ENCODE results near the gene THSD4.
"Not testable (repeated sequence)": the region's sequence is repeated elsewhere in the genome, so short reads cannot be mapped to it uniquely, and the experiment has no call there.

Gene THSD4

DNA sequence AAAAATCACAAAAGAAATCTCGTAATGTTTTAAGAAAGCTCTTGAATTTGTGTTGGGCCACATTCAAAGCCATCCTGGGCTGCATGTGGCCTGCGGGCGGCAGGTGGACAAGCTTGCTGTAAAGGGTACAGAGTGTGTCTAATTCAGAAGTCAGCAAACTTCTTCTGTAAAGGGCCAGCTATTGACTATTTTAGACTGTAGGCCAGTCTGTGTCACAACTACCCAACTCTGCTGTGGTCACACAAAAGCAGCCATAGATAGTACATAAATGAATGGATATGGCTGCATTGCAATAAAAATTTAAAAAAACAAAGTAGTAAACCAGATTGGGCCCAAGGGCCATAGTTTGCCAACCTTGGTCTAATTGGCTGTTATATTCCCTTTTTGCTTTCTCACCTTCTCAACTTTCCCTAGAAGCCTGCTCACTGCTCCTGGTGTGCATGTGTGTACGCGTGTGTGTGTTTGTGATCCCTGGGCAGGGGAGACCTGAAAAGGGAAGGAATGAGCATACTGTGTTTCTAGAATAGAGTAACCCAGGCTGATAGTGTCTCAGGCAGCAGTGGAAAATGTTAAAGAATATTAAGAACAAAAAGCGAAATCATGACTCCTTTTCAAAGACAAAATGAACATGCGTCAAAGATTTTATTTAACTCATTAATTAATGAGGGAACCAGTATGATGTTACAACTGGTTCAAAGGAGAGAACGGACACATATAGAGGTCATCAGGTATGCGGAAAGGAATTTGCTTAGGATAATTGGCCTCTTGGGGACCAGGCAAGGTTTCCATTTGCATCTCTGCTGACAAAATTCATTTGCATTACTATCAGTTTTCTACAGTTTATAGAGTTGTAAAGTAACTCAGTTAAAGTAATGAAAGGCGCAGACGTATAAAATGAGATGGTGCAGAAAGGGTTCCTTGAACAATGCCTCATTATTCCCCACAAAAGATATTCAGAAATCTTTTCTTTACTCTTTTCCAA, 248.0 kb downstream of the THSD4 start:
- H3K27me3 ChIP-seq (replicated peaks in 2 of 5; ENCODE audit: control insufficient read depth in 4 of 5, insufficient read depth in 5 of 5, low read length in 4 of 5) = peaks cover 0 to 13% (median 3%) of the 10 kb centered on the region in 5 experiments
- no peak overlapping the region for H3K27ac ChIP-seq (ENCODE audit: insufficient read depth in 1 of 2, low read depth in 1 of 2, low read length in 2 of 2, poor library complexity in 1 of 2, severe bottlenecking in 2 of 2)
- ChIA-PET CTCF (no interaction called here), POLR2A (no interaction called here)
- no peak overlapping the region for H3K4me3 ChIP-seq (ENCODE audit: control insufficient read depth in 1 of 7, extremely low read depth in 1 of 7, insufficient read depth in 4 of 7, low read depth in 2 of 7, low read length in 6 of 7)
- H3K4me1 ChIP-seq (ENCODE audit: control extremely low read depth in 1 of 4, control insufficient read depth in 4 of 4, insufficient read depth in 4 of 4, low read length in 3 of 4) = no peaks in the 10 kb centered on the region
- DNase-seq = no peak
- 94% methylated on average over 5 of the region's 11 CpGs for WGBS (ENCODE audit: insufficient coverage)
- no peaks in the 10 kb centered on the region for H3K36me3 ChIP-seq (ENCODE audit: control insufficient read depth in 4 of 4, insufficient read depth in 4 of 4, low read length in 3 of 4)
- no peaks in the 10 kb centered on the region for H3K9me3 ChIP-seq (ENCODE audit: control extremely low read depth in 1 of 5, control insufficient read depth in 4 of 5, insufficient read depth in 2 of 5, low read depth in 1 of 5, low read length in 4 of 5)

DNA sequence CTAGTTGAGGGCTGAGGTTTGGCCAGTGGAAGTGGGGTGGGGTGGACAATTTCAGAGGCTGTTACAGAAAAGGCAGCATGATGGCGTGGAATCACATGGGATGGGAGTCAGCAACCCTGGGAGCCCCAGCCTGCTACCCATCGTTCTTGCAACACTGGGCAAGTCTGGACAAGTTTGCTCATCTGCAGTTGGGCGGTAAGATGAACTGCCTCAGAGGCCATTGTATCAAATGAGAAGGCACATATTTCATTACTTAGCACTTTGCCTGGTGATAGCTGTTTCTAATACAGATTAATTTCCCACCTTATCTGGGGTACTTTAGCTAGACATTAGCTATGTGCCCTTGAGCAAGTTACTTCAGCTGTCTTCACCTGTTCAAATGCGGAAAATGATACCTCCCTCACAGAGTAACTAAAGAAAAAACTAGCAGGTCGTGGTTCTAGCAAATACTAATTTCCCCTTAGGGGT, 248.9 kb downstream of the THSD4 start:
- H3K4me3 ChIP-seq (ENCODE audit: control insufficient read depth in 1 of 7, extremely low read depth in 1 of 7, insufficient read depth in 4 of 7, low read depth in 2 of 7, low read length in 6 of 7) = no peak overlapping the region
- POLR2A ChIA-PET = no interaction called here
- no peak for DNase-seq
- no peak overlapping the region for H3K27ac ChIP-seq (ENCODE audit: insufficient read depth in 1 of 2, low read depth in 1 of 2, low read length in 2 of 2, poor library complexity in 1 of 2, severe bottlenecking in 2 of 2)
- no peaks in the 10 kb centered on the region for H3K9me3 ChIP-seq (ENCODE audit: control extremely low read depth in 1 of 5, control insufficient read depth in 4 of 5, insufficient read depth in 2 of 5, low read depth in 1 of 5, low read length in 4 of 5)
- peaks cover 0 to 13% (median 3%) of the 10 kb centered on the region in 5 experiments for H3K27me3 ChIP-seq (replicated peaks in 2 of 5; ENCODE audit: control insufficient read depth in 4 of 5, insufficient read depth in 5 of 5, low read length in 4 of 5)
- H3K4me1 ChIP-seq (ENCODE audit: control extremely low read depth in 1 of 4, control insufficient read depth in 4 of 4, insufficient read depth in 4 of 4, low read length in 3 of 4) = no peaks in the 10 kb centered on the region
- no peaks in the 10 kb centered on the region for H3K36me3 ChIP-seq (ENCODE audit: control insufficient read depth in 4 of 4, insufficient read depth in 4 of 4, low read length in 3 of 4)
- 88% methylated on average over 5 of the region's 5 CpGs for WGBS (ENCODE audit: insufficient coverage)
- CTCF ChIA-PET = no interaction called here

DNA sequence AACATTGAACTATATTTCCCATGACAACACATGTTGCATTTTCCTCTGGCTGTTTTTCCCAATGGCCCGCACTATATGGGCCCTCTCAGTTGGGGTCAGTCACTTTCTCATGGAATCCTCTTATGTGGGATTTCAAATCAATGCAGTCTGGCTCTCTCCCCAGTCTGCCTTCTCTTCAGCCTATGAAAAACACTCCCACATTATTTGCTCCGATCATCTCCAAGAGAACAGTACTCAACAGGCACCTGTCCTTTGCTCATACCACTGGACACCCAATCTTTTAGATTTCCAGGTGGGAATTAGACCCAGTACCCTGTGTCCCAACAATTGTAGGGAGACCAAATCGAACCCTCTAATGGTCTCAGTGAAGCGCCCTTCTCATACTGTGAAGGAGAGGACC, 251.3 kb downstream of the THSD4 start:
- Histone ChIP-seq H3K36me3 (ENCODE audit: control insufficient read depth in 4 of 4, insufficient read depth in 4 of 4, low read length in 3 of 4) (no peaks in the 10 kb centered on the region), H3K4me1 (ENCODE audit: control extremely low read depth in 1 of 4, control insufficient read depth in 4 of 4, insufficient read depth in 4 of 4, low read length in 3 of 4) (no peaks in the 10 kb centered on the region), H3K4me3 (ENCODE audit: control insufficient read depth in 1 of 7, extremely low read depth in 1 of 7, insufficient read depth in 4 of 7, low read depth in 2 of 7, low read length in 6 of 7) (no peak overlapping the region), H3K27ac (ENCODE audit: insufficient read depth in 1 of 2, low read depth in 1 of 2, low read length in 2 of 2, poor library complexity in 1 of 2, severe bottlenecking in 2 of 2) (no peak overlapping the region), H3K27me3 (replicated peaks in 2 of 5; ENCODE audit: control insufficient read depth in 4 of 5, insufficient read depth in 5 of 5, low read length in 4 of 5) (peaks cover 0 to 8% (median 2%) of the 10 kb centered on the region in 5 experiments), H3K9me3 (ENCODE audit: control extremely low read depth in 1 of 5, control insufficient read depth in 4 of 5, insufficient read depth in 2 of 5, low read depth in 1 of 5, low read length in 4 of 5) (no peaks in the 10 kb centered on the region)
- POLR2A ChIA-PET = no interaction called here
- 100% methylated on average over 4 of the region's 4 CpGs for WGBS (ENCODE audit: insufficient coverage)
- no peak for DNase-seq
- CTCF ChIA-PET = no interaction called here

DNA sequence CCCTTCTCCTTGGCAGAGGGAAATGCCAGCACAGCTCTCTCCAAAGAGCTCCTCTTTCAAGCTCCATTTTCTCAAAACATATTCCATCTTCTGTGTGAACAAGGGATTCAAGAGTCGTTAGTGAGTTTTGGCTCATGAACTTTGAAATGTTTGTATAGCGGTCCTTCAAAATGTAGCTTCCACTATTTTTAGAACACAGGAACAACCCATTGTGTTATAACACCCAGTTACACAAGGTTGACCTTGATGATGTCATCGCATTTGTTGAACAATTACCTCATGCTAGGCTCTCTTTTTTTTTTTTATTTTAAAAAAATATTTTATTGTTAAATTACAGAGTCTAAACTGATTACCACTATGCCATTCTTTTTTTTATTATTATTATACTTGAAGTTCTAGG, 251.7 kb downstream of the THSD4 start:
- POLR2A ChIA-PET = no interaction called here
- H3K36me3 ChIP-seq (ENCODE audit: control insufficient read depth in 4 of 4, insufficient read depth in 4 of 4, low read length in 3 of 4) = no peaks in the 10 kb centered on the region
- H3K27me3 ChIP-seq (replicated peaks in 2 of 5; ENCODE audit: control insufficient read depth in 4 of 5, insufficient read depth in 5 of 5, low read length in 4 of 5) = peaks cover 0 to 8% (median 2%) of the 10 kb centered on the region in 5 experiments
- WGBS (ENCODE audit: insufficient coverage) = no CpG with 5 or more reads among the region's 3 CpGs
- no peak for DNase-seq
- H3K4me1 ChIP-seq (ENCODE audit: control extremely low read depth in 1 of 4, control insufficient read depth in 4 of 4, insufficient read depth in 4 of 4, low read length in 3 of 4) = no peaks in the 10 kb centered on the region
- H3K9me3 ChIP-seq (ENCODE audit: control extremely low read depth in 1 of 5, control insufficient read depth in 4 of 5, insufficient read depth in 2 of 5, low read depth in 1 of 5, low read length in 4 of 5) = no peaks in the 10 kb centered on the region
- CTCF ChIA-PET = no interaction called here
- no peak overlapping the region for H3K4me3 ChIP-seq (ENCODE audit: control insufficient read depth in 1 of 7, extremely low read depth in 1 of 7, insufficient read depth in 4 of 7, low read depth in 2 of 7, low read length in 6 of 7)
- no peak overlapping the region for H3K27ac ChIP-seq (ENCODE audit: insufficient read depth in 1 of 2, low read depth in 1 of 2, low read length in 2 of 2, poor library complexity in 1 of 2, severe bottlenecking in 2 of 2)

- H3K27me3 ChIP-seq (replicated peaks in 2 of 5; ENCODE audit: control insufficient read depth in 4 of 5, insufficient read depth in 5 of 5, low read length in 4 of 5); DNase-seq; H3K36me3 ChIP-seq (ENCODE audit: control insufficient read depth in 4 of 4, insufficient read depth in 4 of 4, low read length in 3 of 4); H3K27ac ChIP-seq (ENCODE audit: insufficient read depth in 1 of 2, low read depth in 1 of 2, low read length in 2 of 2, poor library complexity in 1 of 2, severe bottlenecking in 2 of 2); H3K4me3 ChIP-seq (ENCODE audit: control insufficient read depth in 1 of 7, extremely low read depth in 1 of 7, insufficient read depth in 4 of 7, low read depth in 2 of 7, low read length in 6 of 7); H3K4me1 ChIP-seq (ENCODE audit: control extremely low read depth in 1 of 4, control insufficient read depth in 4 of 4, insufficient read depth in 4 of 4, low read length in 3 of 4); POLR2A ChIA-PET; H3K9me3 ChIP-seq (ENCODE audit: control extremely low read depth in 1 of 5, control insufficient read depth in 4 of 5, insufficient read depth in 2 of 5, low read depth in 1 of 5, low read length in 4 of 5); CTCF ChIA-PET: not testable (repeated sequence)
- WGBS (ENCODE audit: insufficient coverage) = no CpG with 5 or more reads among the region's 1 CpG
Measured at GRCh38 chr15:71367737-71368136, 252.5 kb downstream of the THSD4 start.

GRCh38 chr15:71372769-71373168, 257.5 kb downstream of the THSD4 start:
- H3K9me3 ChIP-seq (ENCODE audit: control extremely low read depth in 1 of 5, control insufficient read depth in 4 of 5, insufficient read depth in 2 of 5, low read depth in 1 of 5, low read length in 4 of 5); POLR2A ChIA-PET; H3K36me3 ChIP-seq (ENCODE audit: control insufficient read depth in 4 of 4, insufficient read depth in 4 of 4, low read length in 3 of 4); H3K4me1 ChIP-seq (ENCODE audit: control extremely low read depth in 1 of 4, control insufficient read depth in 4 of 4, insufficient read depth in 4 of 4, low read length in 3 of 4); H3K27me3 ChIP-seq (replicated peaks in 2 of 5; ENCODE audit: control insufficient read depth in 4 of 5, insufficient read depth in 5 of 5, low read length in 4 of 5); CTCF ChIA-PET; H3K4me3 ChIP-seq (ENCODE audit: control insufficient read depth in 1 of 7, extremely low read depth in 1 of 7, insufficient read depth in 4 of 7, low read depth in 2 of 7, low read length in 6 of 7); DNase-seq; H3K27ac ChIP-seq (ENCODE audit: insufficient read depth in 1 of 2, low read depth in 1 of 2, low read length in 2 of 2, poor library complexity in 1 of 2, severe bottlenecking in 2 of 2): not testable (repeated sequence)
- WGBS (ENCODE audit: insufficient coverage) = 51% methylated on average over 3 of the region's 7 CpGs

GRCh38 chr15:71373917-71374316, 258.6 kb downstream of the THSD4 start:
- Histone ChIP-seq H3K36me3 (ENCODE audit: control insufficient read depth in 4 of 4, insufficient read depth in 4 of 4, low read length in 3 of 4) (no peaks in the 10 kb centered on the region), H3K4me1 (ENCODE audit: control extremely low read depth in 1 of 4, control insufficient read depth in 4 of 4, insufficient read depth in 4 of 4, low read length in 3 of 4) (no peaks in the 10 kb centered on the region), H3K9me3 (ENCODE audit: control extremely low read depth in 1 of 5, control insufficient read depth in 4 of 5, insufficient read depth in 2 of 5, low read depth in 1 of 5, low read length in 4 of 5) (no peaks in the 10 kb centered on the region), H3K27me3 (replicated peaks in 2 of 5; ENCODE audit: control insufficient read depth in 4 of 5, insufficient read depth in 5 of 5, low read length in 4 of 5) (peaks cover 0 to 2% (median 0%) of the 10 kb centered on the region in 5 experiments), H3K27ac (ENCODE audit: insufficient read depth in 1 of 2, low read depth in 1 of 2, low read length in 2 of 2, poor library complexity in 1 of 2, severe bottlenecking in 2 of 2) (no peak overlapping the region), H3K4me3 (ENCODE audit: control insufficient read depth in 1 of 7, extremely low read depth in 1 of 7, insufficient read depth in 4 of 7, low read depth in 2 of 7, low read length in 6 of 7) (no peak overlapping the region)
- no CpG with 5 or more reads among the region's 1 CpG for WGBS (ENCODE audit: insufficient coverage)
- CTCF ChIA-PET = no interaction called here
- POLR2A ChIA-PET = interaction anchor here (0.7 kb wide), 1 partner anchor 105 kb away, joined by 3 read pairs; no protein-coding TSS in a partner anchor
- no peak for DNase-seq
